PC-3 (cell line): ENCODE results near the gene ARL13B. TPM values are rescaled to one million over a fixed set of nuclear protein-coding genes. Genes with fewer than 3 reads are reported as not detected.

Source experiments
- ATAC-seq: fragments of 200-7000 bp; cut with Tn5 transposase; 2 replicates; pipeline ENCODE4 v1.9.1; 2020; ENCODE audit warnings: mild to moderate bottlenecking, moderate library complexity
- BruUV-seq: library from RNA; stranded (reverse); fragments of 400-500 nt; replicated peaks from 2 replicates; lab custom pipeline; 2021; lab: Mats Ljungman, UMichigan
- CTCF ChIA-PET: fragments of 300-600 bp; sonication (Branson Sonifier 250); formaldehyde crosslinking; loops from one replicate; lab custom pipeline; 2022; ENCODE audit warnings: antibody characterized with exemption; lab: Charles Lee
- POLR2A ChIA-PET: fragments of 300-600 bp; sonication (Branson Sonifier 250); formaldehyde crosslinking; loops from one replicate; lab custom pipeline; 2022; ENCODE audit warnings: antibody characterized with exemption; ENCODE audit not compliant: unreplicated experiment; lab: Charles Lee
- DNase-seq: peaks from one replicate; pipeline ENCODE4 v3.0.0-alpha.2; 2015
- H2AFZ ChIP-seq: fragments of 300-600 bp; sonication (generic); 2 replicates; pipeline ENCODE4 v1.6.0; 2016; ENCODE audit warnings: antibody characterized with exemption, low read length
- H3F3A ChIP-seq: fragments of 300-600 bp; sonication (generic); one replicate; pipeline ENCODE4 v1.6.0; 2017; ENCODE audit warnings: antibody characterized with exemption, low read length, control low read depth, mild to moderate bottlenecking; ENCODE audit not compliant: unreplicated experiment
- H3K27ac ChIP-seq: fragments of 300-600 bp; sonication (generic); 2 replicates; pipeline ENCODE4 v1.5.1; 2016; ENCODE audit warnings: mild to moderate bottlenecking, low read length
- H3K27me3 ChIP-seq: fragments of 300-600 bp; sonication (generic); 2 replicates; pipeline ENCODE4 v1.6.1; 2016; ENCODE audit warnings: low read length, mixed read lengths
- H3K36me3 ChIP-seq: fragments of 300-600 bp; sonication (generic); 2 replicates; pipeline ENCODE4 v1.6.1; 2016; ENCODE audit warnings: low read depth, mixed run types, low read length, mixed read lengths
- H3K4me1 ChIP-seq: fragments of 300-600 bp; sonication (generic); 2 replicates; pipeline ENCODE4 v1.5.1; 2016; ENCODE audit warnings: low read length; ENCODE audit not compliant: insufficient read depth
- H3K4me2 ChIP-seq: fragments of 300-600 bp; sonication (generic); 2 replicates; pipeline ENCODE4 v1.6.0; 2016; ENCODE audit warnings: low read length
- H3K4me3 ChIP-seq: fragments of 300-600 bp; sonication (generic); 2 replicates; pipeline ENCODE4 v1.5.1; 2016; ENCODE audit warnings: mild to moderate bottlenecking, low read length, mixed read lengths
- H3K79me2 ChIP-seq: fragments of 300-600 bp; sonication (generic); 2 replicates; pipeline ENCODE4 v1.6.1; 2017; ENCODE audit warnings: low read length, mixed read lengths
- H3K9ac ChIP-seq: fragments of 300-600 bp; sonication (generic); 2 replicates; pipeline ENCODE4 v1.6.0; 2016; ENCODE audit warnings: mild to moderate bottlenecking, low read length
- H3K9me2 ChIP-seq: fragments of 300-600 bp; sonication (generic); replicated peaks from 2 replicates; pipeline ENCODE4 v1.6.1; 2016; ENCODE audit warnings: mixed run types, low read length, mixed read lengths
- H3K9me3 ChIP-seq: fragments of 300-600 bp; sonication (generic); 2 replicates; pipeline ENCODE4 v1.6.1; 2016; ENCODE audit warnings: low read length, mixed read lengths
- H4K20me1 ChIP-seq: fragments of 300-600 bp; sonication (generic); 2 replicates; pipeline ENCODE4 v1.6.1; 2016; ENCODE audit warnings: low read length, mixed read lengths
- EZH2 ChIP-seq: fragments of 300-600 bp; sonication (generic); IDR thresholded peaks from one replicate; pipeline ENCODE4 v1.6.1; 2017; ENCODE audit warnings: antibody characterized with exemption, mild to moderate bottlenecking, low read length; ENCODE audit not compliant: unreplicated experiment
- EZH2phosphoT487 ChIP-seq: fragments of 300-600 bp; sonication (generic); IDR thresholded peaks from 2 replicates; pipeline ENCODE4 v1.6.1; 2018; ENCODE audit warnings: mild to moderate bottlenecking, antibody characterized with exemption, low read length, borderline replicate concordance
- intact Hi-C: fragments of 100-400 bp; cut with micrococcal nuclease; formaldehyde crosslinking; loops from 2 replicates; pipeline ENCODE4 v1.9.0; 2023
- total RNA-seq: library from RNA; depleted of rRNA; stranded (reverse); fragments of >200 nt; gene quantifications from 2 replicates; pipeline ENCODE4 v1.2.3, GENCODE V29; 2014
- TF ChIP-seq, protein P1 (sequence below): fragments of 300-600 bp; sonication (generic); conservative IDR thresholded peaks from 2 replicates; pipeline ENCODE4 v1.5.1; 2017; ENCODE audit warnings: antibody characterized with exemption, low read depth, mild to moderate bottlenecking, low read length

Gene ARL13B
- total RNA-seq, 1 experiment from 2014 or later, result 10.7 TPM

DNA sequence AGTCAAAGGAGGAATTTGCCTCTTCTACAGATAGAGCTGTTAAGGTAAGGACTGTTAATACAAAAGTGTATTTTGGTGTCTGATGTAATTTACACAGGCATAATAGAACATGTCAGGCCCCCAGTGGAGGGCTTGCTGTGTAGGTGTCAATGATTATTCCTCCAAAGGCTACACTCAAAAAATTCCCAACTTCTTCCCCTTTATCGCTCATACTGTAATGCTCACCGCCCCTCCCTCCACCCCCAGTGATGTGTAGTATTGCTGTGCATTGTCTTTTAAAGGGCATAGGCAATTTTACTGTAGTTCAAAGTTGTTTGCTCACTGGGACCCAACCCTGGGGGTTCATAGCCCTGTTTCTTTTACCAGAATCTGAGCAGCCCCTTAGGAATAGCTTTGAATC, 115.2 kb downstream of the ARL13B start:
- BruUV-seq, result no TSS peak
- no peaks in the 10 kb centered on the region for H3K9me3 ChIP-seq
- no peaks in the 10 kb centered on the region for H4K20me1 ChIP-seq
- no peaks in the 10 kb centered on the region for H3K4me1 ChIP-seq
- TF ChIP-seq EZH2 (no peak), EZH2phosphoT487 (no peak)
- TF ChIP-seq, protein P1, sequence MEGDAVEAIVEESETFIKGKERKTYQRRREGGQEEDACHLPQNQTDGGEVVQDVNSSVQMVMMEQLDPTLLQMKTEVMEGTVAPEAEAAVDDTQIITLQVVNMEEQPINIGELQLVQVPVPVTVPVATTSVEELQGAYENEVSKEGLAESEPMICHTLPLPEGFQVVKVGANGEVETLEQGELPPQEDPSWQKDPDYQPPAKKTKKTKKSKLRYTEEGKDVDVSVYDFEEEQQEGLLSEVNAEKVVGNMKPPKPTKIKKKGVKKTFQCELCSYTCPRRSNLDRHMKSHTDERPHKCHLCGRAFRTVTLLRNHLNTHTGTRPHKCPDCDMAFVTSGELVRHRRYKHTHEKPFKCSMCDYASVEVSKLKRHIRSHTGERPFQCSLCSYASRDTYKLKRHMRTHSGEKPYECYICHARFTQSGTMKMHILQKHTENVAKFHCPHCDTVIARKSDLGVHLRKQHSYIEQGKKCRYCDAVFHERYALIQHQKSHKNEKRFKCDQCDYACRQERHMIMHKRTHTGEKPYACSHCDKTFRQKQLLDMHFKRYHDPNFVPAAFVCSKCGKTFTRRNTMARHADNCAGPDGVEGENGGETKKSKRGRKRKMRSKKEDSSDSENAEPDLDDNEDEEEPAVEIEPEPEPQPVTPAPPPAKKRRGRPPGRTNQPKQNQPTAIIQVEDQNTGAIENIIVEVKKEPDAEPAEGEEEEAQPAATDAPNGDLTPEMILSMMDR, result no peak
- H3K9ac ChIP-seq, result no peak overlapping the region
- ATAC-seq, result no peak
- H3K79me2 ChIP-seq, result no peaks in the 10 kb centered on the region
- no peak overlapping the region for H3K4me2 ChIP-seq
- ChIA-PET CTCF (no interaction called here), POLR2A (no interaction called here)
- H3F3A ChIP-seq, result no peaks in the 10 kb centered on the region
- no peak overlapping the region for H3K27ac ChIP-seq
- no peaks in the 10 kb centered on the region for H3K9me2 ChIP-seq
- H3K4me3 ChIP-seq, result no peak overlapping the region
- no peaks in the 10 kb centered on the region for H3K27me3 ChIP-seq
- intact Hi-C loops, result no loop called here
- peaks cover 6% of the 10 kb centered on the region; the same call in 1 of the 2 replicates for H3K36me3 ChIP-seq
- DNase-seq, result no peak
- H2AFZ ChIP-seq, result no peak overlapping the region

DNA sequence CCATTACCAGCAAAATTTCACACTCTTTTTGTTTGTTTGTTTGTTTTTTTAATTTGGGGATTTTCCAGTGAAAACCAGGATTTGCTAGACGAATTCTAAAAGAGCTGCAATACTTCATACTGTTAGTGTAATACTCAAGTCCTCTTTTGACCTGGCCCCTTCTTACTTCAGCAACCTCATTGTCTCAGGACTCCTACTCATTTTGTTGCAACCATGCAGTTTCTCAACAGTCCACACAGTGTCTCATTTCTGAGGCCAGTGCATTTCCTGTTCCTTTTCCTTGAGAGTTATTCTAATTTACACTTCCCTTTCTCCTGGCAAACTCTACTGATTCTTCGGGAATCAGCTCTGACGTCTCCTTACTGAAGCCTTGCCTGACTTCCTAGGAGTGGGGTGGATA, 118.5 kb downstream of the ARL13B start:
- DNase-seq (no peak), ATAC-seq (peak; percentile 54; the same call in 1 of the 2 replicates)
- H3K9me2 ChIP-seq, result no peaks in the 10 kb centered on the region
- TF ChIP-seq EZH2phosphoT487 (no peak), EZH2 (no peak)
- TF ChIP-seq, protein P1, result no peak
- H3K27ac ChIP-seq, result no peak overlapping the region
- H3K27me3 ChIP-seq, result no peaks in the 10 kb centered on the region
- H4K20me1 ChIP-seq, result no peaks in the 10 kb centered on the region
- no TSS peak for BruUV-seq
- H3K4me2 ChIP-seq, result no peak overlapping the region
- H3K4me1 ChIP-seq, result no peaks in the 10 kb centered on the region
- H3K9ac ChIP-seq, result no peak overlapping the region
- intact Hi-C loops, result no loop called here
- H3F3A ChIP-seq, result no peaks in the 10 kb centered on the region
- no peaks in the 10 kb centered on the region for H3K79me2 ChIP-seq
- ChIA-PET POLR2A (no interaction called here), CTCF (no interaction called here)
- peaks cover 4% of the 10 kb centered on the region; the same call in 1 of the 2 replicates for H3K36me3 ChIP-seq
- H3K9me3 ChIP-seq, result no peaks in the 10 kb centered on the region
- no peak overlapping the region for H3K4me3 ChIP-seq
- H2AFZ ChIP-seq, result no peak overlapping the region

- ATAC-seq (no peak), DNase-seq (no peak)
- ChIA-PET POLR2A (no interaction called here), CTCF (no interaction called here)
- H3K27me3 ChIP-seq, result no peaks in the 10 kb centered on the region
- H3K9me3 ChIP-seq, result no peaks in the 10 kb centered on the region
- H3K9me2 ChIP-seq, result no peaks in the 10 kb centered on the region
- no peak overlapping the region for H3K4me3 ChIP-seq
- no peaks in the 10 kb centered on the region for H3K79me2 ChIP-seq
- peaks cover 4% of the 10 kb centered on the region; the same call in 1 of the 2 replicates for H3K36me3 ChIP-seq
- no peaks in the 10 kb centered on the region for H4K20me1 ChIP-seq
- BruUV-seq, result no TSS peak
- H2AFZ ChIP-seq, result no peak overlapping the region
- H3K4me2 ChIP-seq, result no peak overlapping the region
- no peak overlapping the region for H3K27ac ChIP-seq
- TF ChIP-seq EZH2phosphoT487 (no peak), EZH2 (no peak)
- TF ChIP-seq, protein P1, result no peak
- H3F3A ChIP-seq, result no peaks in the 10 kb centered on the region
- no peaks in the 10 kb centered on the region for H3K4me1 ChIP-seq
- intact Hi-C loops, result no loop called here
- H3K9ac ChIP-seq, result no peak overlapping the region
Observed at GRCh38 chr3:94099311-94099710, 119.4 kb downstream of the ARL13B start.
